GM12892 (cell line): ENCODE data around the gene LMBRD1.

Experiments used
- POLR2A ChIP-seq: IDR thresholded peaks from 2 replicates; pipeline ENCODE4 v1.6.1; 2011; ENCODE audit warnings: low read depth, low read length, control low read depth
- POLR2AphosphoS5 ChIP-seq: IDR thresholded peaks from 2 replicates; pipeline ENCODE4 v1.6.1; 2011; ENCODE audit warnings: low read depth, low read length, control low read depth

GRCh38 chr6:69696273-69696672 lies 100.5 kb downstream of the LMBRD1 start:
- TF ChIP-seq POLR2A (no peak), POLR2AphosphoS5 (no peak)
